HG03175 (cell line): ENCODE results near the gene EPB41L5.
"Not testable (repeated sequence)": the region's sequence is repeated elsewhere in the genome, so short reads cannot be mapped to it uniquely, and the experiment has no call there.

Experiments
- ATAC-seq: cut with Tn5 transposase; IDR thresholded peaks from one replicate; pipeline ENCODE4 v1.9.1; 2021; ENCODE audit warnings: mild to moderate bottlenecking, moderate library complexity; ENCODE audit not compliant: unreplicated experiment

Gene EPB41L5

GRCh38 chr2:120192280-120192679 is 179.4 kb downstream of the EPB41L5 start:
- no peak for ATAC-seq

- no peak for ATAC-seq
These were observed 182.7 kb downstream of the EPB41L5 start for GRCh38 chr2:120195553-120195952.

GRCh38 chr2:120199817-120200459 is 187.1 kb downstream of the EPB41L5 start:
- ATAC-seq = not testable (repeated sequence)

GRCh38 chr2:120203251-120204021 is 190.6 kb downstream of the EPB41L5 start:
- no peak for ATAC-seq

GRCh38 chr2:120204022-120204405 is 191.1 kb downstream of the EPB41L5 start:
- no peak for ATAC-seq

DNA sequence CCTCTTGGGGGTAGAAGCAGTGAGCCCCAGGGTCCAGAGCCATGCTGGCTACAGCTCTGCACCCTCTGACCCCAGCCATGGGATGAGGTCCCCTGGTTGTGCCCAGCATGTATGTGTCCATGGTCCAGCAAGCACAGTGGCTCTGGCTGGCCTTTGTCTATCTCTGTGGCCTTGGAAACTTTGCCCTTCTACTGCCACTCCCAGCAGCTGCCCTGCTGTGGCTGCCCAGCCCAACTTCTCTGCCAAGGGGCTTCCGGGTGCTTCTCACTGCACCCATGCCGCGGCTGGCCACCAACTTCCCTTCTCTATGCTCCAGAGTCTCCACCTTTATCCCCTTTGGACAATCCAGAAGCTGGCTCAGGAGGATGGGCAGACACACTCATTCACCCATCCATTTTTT is 191.5 kb downstream of the EPB41L5 start:
- ATAC-seq = no peak

GRCh38 chr2:120204945-120205670 is 192.2 kb downstream of the EPB41L5 start:
- no peak for ATAC-seq

DNA sequence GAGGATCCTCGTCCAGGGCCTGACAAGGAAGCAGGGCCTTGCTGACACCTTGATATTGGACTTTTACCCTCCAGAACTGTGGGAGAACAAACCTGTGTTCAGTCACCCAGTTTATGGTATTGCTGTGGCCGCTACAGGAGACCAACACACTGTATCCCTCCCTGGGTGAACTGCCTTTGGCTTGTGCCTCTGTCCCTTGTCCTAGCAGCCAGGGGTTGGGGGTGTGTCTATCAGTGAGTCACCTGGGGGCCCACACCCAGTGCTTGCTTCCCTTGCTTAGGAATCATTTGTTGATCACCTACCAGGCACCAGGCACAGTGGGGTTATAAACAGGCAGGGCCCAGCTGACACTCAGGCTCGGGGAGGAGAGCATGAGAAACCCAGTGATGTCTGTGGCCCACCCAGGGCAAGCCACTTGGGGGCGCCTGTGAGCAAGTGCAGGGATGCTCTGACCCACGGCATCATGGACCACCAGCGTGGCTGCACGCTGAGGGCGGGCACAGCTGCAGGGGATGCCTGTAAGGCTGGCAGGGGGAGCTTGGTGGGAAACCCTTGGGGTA is 193.2 kb downstream of the EPB41L5 start:
- ATAC-seq = no peak

DNA sequence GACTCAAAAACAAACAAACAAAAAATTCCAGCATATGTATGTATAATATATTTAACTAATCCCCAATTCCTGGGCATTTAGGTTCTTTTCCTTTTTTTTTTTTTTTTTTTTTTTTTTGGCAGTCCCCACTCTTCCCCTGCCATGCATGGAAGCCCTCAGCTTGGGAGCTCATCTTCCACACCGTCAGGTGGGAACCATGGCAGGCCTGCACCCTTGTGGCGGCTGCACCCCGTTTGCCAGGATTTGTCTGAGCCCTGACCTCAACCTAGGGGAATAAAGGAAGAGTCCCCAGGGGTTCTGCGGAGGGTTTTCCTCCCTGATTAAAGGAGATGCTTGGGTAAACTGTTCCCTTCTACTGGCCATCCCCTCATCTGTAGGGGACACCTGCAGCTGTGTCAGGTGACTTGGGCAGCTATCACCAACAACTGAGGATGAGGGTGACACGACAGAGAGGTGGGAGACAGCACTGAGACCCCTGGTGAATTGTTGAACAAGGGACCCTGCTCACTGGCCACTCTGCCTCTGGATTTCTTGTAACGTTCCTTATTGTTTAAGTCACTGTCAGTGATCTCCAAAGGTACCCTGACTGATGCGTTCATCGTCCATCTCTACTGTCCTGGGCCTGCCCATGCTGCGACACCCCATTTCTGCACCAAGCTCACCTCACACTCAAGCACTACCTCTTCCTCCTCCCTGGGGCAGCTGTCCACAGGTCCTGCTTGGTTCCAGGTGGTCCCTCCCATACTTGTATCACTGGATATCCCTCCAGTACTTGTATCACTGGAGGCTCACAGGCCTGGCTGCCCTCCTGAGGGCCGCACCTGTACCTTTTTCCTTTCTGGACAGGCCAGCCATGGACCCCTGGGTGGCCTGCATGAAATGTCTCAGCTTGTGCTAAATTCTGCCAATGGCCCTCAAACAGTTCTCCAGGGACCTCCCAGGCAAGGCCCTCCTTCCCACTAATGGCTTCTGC is 195.8 kb downstream of the EPB41L5 start:
- ATAC-seq = no peak

DNA sequence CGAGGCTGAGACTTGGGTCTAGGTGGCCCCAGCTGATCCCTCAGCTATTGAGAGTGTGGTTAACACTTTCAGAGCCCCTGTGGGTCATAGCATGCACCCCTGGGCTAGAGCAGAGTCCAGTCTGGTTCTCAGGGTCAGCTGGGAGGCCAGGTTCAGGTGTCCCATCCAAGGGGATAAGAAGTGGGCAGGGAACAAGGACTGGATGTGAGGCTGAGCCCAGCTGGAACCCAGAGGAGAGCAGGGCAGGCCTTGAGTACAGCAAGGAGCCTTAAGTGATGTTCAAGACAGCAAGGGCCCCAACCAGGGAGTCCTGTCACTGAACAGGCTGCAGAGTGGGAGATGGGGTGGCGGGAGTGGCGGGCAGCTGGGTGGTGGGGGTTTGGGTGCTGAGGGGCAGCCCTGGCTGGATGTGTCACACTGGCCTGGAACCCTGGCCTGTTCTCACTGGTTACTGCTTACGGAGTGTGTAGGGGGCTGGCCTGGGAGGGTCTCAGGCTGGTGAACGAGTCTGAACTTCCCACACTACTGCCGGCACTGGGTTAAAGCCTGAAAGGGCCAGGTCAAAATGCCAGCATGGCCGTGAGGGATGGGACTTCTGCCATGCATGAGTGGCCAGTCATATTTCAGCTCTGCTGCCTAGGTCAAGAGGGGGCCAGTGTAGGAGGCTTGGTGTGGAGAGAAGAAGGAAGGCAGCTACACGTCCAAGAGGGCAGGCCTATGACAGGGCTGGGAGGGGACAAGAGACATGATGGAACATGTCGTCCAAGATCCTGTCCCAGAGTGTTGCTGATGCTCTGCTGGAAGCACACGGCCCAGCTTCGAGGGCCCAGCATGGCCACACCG is 196.8 kb downstream of the EPB41L5 start:
- no peak for ATAC-seq

- no peak for ATAC-seq
These were observed 197.4 kb downstream of the EPB41L5 start for GRCh38 chr2:120210270-120210693.

DNA sequence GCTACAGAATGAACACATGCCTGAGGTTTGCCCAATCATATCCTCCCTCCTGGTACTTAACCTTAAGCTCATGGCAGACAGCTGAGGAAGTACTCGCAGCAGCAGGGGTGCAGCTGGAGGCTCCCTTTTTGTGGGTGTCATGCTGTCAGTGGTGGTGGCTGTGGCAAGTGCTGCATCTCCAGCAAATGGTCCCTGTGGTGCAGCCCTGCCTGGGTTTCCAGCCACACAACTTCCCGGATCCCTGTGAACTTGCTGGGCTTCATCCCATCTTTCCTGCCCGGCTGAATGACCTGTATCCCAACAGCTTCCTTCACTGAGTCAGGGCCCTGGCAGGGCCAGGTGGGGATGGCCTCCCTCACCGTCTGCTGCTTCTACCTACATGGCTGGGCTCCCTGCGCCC is 205.3 kb downstream of the EPB41L5 start:
- ATAC-seq = no peak

GRCh38 chr2:120219291-120219690 is 206.4 kb downstream of the EPB41L5 start:
- ATAC-seq = no peak

GRCh38 chr2:120219766-120220165 is 206.9 kb downstream of the EPB41L5 start:
- no peak for ATAC-seq

DNA sequence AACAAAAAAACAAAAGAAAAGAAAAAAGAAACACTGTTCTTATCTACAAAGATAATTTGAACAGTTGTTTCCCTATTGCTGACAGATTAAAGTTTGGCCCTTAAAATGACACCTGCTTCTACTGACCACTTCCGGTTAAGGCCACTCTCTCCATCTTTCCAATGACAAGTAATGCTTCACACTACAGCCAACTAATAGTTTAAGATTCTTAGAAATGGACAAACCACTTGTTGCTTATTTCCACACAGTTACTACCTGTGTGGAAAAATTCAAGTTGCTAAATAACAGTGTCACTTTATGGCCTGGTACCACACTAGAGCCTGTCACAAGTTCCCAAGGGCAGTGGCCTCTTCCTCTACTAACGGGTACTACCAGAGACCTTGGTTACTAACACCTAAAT is 207.9 kb downstream of the EPB41L5 start:
- ATAC-seq = no peak

DNA sequence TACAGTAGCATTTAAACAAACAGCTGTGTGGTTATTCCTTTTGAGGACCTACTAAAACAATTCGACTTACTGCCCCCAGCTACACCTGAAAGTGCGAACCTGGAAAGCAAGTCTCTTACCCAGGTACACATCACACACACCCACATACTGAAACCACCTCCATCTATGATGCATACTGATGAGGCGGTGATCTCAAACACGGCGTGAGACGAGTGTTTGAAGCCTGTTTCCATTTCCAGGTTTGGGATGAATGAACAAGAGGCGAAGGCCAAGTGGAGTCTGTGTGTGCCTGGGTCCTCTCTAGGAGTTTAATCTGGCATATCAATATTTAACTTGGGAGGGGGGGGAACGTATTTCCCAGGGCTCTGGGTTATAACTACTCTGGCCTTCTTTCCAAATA is 208.7 kb downstream of the EPB41L5 start:
- ATAC-seq = no peak

DNA sequence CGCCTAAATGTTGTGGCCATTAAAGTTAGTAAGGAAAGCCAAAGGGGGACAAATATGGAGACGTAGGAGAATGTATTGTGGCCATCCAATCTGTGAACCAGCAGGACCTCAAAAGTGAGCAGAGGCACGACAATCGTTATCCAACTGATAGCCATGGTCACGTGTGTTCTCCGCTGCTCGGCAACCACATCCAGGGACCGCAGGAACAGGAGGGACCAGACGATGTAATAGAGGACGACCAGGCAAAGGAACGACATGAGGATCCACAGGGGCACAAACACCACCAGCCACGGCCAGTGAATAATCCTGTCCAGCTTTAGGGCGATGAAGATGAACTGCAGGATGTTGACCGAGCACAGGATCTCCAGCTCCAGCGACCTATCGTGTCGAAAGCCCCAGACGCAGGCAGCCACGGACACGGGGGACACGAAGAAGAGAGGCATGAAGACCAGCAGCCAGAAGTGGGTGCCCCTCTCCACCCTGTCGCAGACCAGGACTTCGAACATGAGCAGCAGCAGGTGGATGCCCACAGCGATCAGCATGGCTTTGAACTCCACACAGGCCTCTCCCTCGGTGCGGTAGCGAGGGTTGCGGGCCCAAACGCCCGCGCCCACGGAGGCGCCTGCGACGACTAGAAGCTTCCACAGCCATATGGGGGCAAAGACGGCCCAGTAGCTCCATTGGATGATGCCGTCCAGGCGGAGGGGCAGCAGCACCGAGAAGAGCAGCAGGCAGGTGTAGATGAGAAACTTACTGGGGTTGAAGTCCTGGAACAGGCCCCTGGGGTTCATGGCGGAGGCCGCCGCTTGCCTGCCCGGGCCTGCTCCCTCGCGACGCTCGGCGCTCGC is 209.5 kb downstream of the EPB41L5 start:
- no peak for ATAC-seq

GRCh38 chr2:120223034-120223912 is 210.4 kb downstream of the EPB41L5 start, which contains the start of gene TMEM185B:
Gene TMEM185B (minus strand): TSS chr2:120223400. CDS start chr2:120222976, 424 bp downstream.
- ATAC-seq = peak; percentile 87
